Measurements from ENCODE around the gene TRPV5. TPM values are rescaled to one million over a fixed set of nuclear protein-coding genes. Genes with fewer than 3 reads are reported as not detected.

Gene TRPV5
- polyA plus RNA-seq, 1 experiment: not detected

DNA sequence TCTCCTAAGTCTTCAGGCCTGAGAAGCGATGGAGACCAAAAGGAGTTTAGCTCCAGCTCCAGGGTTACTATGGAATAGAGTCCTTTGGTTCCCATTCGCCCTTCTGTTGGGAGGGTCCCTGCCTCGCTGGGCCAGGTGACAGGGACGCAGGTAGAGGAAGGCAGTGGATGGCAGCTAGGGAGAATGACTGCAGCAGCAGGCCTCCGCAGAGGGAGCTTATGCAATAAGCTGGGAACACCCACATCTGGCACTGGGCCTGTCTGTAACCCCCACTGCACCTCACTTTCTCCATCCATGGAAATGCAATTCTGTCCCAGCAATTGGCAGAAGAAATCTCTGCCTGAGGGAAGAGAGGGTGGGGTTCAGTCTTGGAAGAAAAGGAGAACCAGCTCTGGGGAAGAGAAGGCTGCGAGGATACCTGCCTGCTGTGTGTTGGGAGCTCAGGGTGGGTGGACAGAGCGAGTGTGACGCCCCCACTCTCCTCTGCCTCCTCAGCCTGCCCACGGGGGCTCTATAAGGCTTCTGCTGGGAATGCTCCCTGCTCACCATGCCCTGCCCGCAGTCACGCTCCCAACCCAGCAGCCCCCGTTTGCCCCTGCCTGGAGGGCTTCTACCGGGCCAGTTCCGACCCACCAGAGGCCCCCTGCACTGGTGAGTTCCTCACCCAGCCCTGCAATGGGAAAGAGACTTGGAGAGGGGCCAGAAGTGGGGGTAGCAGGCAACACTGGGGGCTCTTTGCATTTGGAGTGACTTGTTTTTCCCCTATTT is 68.4 kb downstream of the TRPV5 start:
- ChIA-PET CTCF (interaction anchor here (0.9 kb wide), 1 partner anchor 254 kb away, joined by 3 read pairs; no protein-coding TSS in a partner anchor), POLR2A (no interaction called here)
- H3K4me3 ChIP-seq (ENCODE audit: low read depth, low read length): no peak overlapping the region
- TF ChIP-seq, protein P1, sequence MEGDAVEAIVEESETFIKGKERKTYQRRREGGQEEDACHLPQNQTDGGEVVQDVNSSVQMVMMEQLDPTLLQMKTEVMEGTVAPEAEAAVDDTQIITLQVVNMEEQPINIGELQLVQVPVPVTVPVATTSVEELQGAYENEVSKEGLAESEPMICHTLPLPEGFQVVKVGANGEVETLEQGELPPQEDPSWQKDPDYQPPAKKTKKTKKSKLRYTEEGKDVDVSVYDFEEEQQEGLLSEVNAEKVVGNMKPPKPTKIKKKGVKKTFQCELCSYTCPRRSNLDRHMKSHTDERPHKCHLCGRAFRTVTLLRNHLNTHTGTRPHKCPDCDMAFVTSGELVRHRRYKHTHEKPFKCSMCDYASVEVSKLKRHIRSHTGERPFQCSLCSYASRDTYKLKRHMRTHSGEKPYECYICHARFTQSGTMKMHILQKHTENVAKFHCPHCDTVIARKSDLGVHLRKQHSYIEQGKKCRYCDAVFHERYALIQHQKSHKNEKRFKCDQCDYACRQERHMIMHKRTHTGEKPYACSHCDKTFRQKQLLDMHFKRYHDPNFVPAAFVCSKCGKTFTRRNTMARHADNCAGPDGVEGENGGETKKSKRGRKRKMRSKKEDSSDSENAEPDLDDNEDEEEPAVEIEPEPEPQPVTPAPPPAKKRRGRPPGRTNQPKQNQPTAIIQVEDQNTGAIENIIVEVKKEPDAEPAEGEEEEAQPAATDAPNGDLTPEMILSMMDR (IDR thresholded peaks at IDR 0.05; ENCODE audit: low read depth, low read length): no peak
- no peak overlapping the region for H3K27ac ChIP-seq (ENCODE audit: low read depth, low read length)
- peaks cover 30% of the 10 kb centered on the region for H3K9me3 ChIP-seq (ENCODE audit: control insufficient read depth, insufficient read depth, low read length)
- no peak for DNase-seq (ENCODE audit: low read depth, low spot score)
- H3K27me3 ChIP-seq (ENCODE audit: control insufficient read depth, insufficient read depth, low read length): no peaks in the 10 kb centered on the region

DNA sequence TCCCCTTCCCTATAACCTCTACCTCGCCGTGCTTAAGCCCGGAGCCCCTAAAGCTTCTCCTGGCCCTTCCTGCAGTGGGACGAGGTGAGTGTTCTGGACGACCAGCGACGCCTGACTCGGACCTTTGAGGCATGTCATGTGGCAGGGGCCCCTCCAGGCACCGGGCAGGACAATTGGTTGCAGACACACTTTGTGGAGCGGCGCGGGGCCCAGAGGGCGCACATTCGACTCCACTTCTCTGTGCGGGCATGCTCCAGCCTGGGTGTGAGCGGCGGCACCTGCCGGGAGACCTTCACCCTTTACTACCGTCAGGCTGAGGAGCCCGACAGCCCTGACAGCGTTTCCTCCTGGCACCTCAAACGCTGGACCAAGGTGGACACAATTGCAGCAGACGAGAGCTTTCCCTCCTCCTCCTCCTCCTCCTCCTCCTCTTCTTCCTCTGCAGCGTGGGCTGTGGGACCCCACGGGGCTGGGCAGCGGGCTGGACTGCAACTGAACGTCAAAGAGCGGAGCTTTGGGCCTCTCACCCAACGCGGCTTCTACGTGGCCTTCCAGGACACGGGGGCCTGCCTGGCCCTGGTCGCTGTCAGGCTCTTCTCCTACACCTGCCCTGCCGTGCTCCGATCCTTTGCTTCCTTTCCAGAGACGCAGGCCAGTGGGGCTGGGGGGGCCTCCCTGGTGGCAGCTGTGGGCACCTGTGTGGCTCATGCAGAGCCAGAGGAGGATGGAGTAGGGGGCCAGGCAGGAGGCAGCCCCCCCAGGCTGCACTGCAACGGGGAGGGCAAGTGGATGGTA is 69.5 kb downstream of the TRPV5 start:
- POLR2A ChIA-PET: no interaction called here
- no peak overlapping the region for H3K27ac ChIP-seq (ENCODE audit: low read depth, low read length)
- H3K9me3 ChIP-seq (ENCODE audit: control insufficient read depth, insufficient read depth, low read length): peaks cover 27% of the 10 kb centered on the region; the same call in 1 of the 2 replicates
- no peaks in the 10 kb centered on the region for H3K27me3 ChIP-seq (ENCODE audit: control insufficient read depth, insufficient read depth, low read length)
- TF ChIP-seq, protein P1 (IDR thresholded peaks at IDR 0.05; ENCODE audit: low read depth, low read length): no peak
- CTCF ChIA-PET: interaction anchor here (0.9 kb wide), 1 partner anchor 9 kb away, joined by 3 read pairs; the partner anchor contains the start of gene EPHB6
- no peak for DNase-seq (ENCODE audit: low read depth, low spot score)
- H3K4me3 ChIP-seq (ENCODE audit: low read depth, low read length): no peak overlapping the region

DNA sequence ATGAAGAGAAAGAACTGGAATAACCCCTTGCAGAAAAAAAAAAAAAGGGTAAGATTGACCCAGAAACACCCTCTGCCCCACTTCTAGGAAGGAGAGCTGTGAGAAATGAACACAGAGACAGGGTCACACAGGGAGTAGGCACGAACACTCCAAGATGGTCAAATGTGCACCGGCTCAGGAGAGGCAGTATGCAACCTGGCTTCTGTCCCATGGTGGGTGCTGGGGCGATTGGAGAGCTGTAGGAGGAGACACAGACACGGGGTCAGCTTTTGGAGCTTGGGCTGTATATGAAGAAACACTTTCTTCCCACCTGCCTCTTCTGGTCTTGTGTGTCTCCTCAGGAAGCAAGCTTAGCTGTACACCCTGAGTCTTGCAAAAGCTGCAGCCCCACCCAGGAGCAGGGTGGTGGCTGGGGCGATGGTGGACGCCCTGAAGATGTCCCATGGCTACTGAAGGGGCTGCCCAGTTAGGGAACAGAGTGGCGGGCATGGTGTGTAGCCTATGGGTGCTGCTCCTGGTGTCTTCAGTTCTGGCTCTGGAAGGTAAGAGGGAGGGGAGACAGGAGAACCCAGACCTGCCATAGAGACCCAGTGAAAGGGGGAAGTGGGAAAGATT is 70.7 kb downstream of the TRPV5 start:
- Histone ChIP-seq H3K27me3 (ENCODE audit: control insufficient read depth, insufficient read depth, low read length) (no peaks in the 10 kb centered on the region), H3K27ac (ENCODE audit: low read depth, low read length) (no peak overlapping the region), H3K4me3 (ENCODE audit: low read depth, low read length) (no peak overlapping the region), H3K9me3 (ENCODE audit: control insufficient read depth, insufficient read depth, low read length) (peaks cover 22% of the 10 kb centered on the region; the same call in 1 of the 2 replicates)
- TF ChIP-seq, protein P1 (IDR thresholded peaks at IDR 0.05; ENCODE audit: low read depth, low read length): no peak
- ChIA-PET CTCF (no interaction called here), POLR2A (no interaction called here)
- DNase-seq (ENCODE audit: low read depth, low spot score): no peak

DNA sequence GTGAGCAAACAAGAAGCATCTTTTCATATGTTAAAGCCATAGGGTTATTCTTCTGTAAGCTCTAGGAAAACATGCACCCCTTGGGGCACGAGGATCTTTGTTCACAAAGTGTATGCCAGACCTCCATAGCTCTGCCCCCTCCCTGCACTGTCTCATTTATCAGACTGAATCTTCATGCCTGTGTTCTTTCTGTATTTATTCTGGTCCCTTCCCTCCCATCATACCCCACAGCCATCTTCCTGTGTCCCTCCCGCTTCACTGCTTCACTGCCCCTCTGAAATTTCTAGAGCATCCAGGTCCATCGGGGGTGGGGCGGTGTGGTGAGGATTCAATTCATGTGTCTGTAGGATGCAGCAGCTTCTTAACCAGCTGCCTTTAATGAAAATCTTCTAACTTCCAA is 71.2 kb downstream of the TRPV5 start:
- TF ChIP-seq, protein P1 (IDR thresholded peaks at IDR 0.05; ENCODE audit: low read depth, low read length): no peak
- no peak for DNase-seq (ENCODE audit: low read depth, low spot score)
- POLR2A ChIA-PET: no interaction called here
- CTCF ChIA-PET: interaction anchor here (1.4 kb wide), 1 partner anchor 79 kb away, joined by 4 read pairs; no protein-coding TSS in a partner anchor
- Histone ChIP-seq H3K4me3 (ENCODE audit: low read depth, low read length) (no peak overlapping the region), H3K27ac (ENCODE audit: low read depth, low read length) (no peak overlapping the region), H3K27me3 (ENCODE audit: control insufficient read depth, insufficient read depth, low read length) (no peaks in the 10 kb centered on the region), H3K9me3 (ENCODE audit: control insufficient read depth, insufficient read depth, low read length) (peaks cover 17% of the 10 kb centered on the region; the same call in 1 of the 2 replicates)

Data from AG04450 (cell line).